ENCODE results near the gene RALGAPA2. TPM values are rescaled to one million over a fixed set of nuclear protein-coding genes. Genes with fewer than 3 reads are reported as not detected.

RALGAPA2 gene
- total RNA-seq, 2 experiments from 2014 or later: 14.3 to 17.2 TPM

DNA sequence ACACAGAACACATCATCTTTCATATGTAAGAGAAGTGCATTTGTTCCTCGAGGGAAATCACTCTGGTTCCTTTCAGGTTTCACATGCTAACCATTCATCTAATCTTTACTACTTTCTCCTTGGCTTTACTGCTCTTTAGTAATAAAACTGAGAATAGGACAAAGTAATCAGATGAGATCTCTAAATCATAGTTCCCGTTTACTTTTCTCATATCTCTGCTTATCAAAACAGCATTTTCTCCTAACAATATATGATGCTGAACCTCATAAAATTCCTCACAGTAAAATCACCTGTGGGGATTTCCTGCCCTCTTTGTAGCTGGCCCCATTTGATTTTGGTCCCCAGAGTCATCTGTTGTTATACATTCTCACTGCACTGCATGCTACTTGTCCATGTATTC is 100.2 kb downstream of the RALGAPA2 start:
- ChIA-PET CTCF (no interaction called here), POLR2A (interaction anchor here (0.6 kb wide), 1 partner anchor 20 kb away, joined by 3 read pairs; no protein-coding TSS in a partner anchor)
- no peak overlapping the region for H3K27ac Mint-ChIP-seq
- no peak for DNase-seq
- intact Hi-C loops (cut with micrococcal nuclease): no loop called here
- no peaks in the 10 kb centered on the region for H3K27me3 Mint-ChIP-seq
- no peak overlapping the region for H3K4me3 Mint-ChIP-seq
- TF ChIP-seq, protein P1, sequence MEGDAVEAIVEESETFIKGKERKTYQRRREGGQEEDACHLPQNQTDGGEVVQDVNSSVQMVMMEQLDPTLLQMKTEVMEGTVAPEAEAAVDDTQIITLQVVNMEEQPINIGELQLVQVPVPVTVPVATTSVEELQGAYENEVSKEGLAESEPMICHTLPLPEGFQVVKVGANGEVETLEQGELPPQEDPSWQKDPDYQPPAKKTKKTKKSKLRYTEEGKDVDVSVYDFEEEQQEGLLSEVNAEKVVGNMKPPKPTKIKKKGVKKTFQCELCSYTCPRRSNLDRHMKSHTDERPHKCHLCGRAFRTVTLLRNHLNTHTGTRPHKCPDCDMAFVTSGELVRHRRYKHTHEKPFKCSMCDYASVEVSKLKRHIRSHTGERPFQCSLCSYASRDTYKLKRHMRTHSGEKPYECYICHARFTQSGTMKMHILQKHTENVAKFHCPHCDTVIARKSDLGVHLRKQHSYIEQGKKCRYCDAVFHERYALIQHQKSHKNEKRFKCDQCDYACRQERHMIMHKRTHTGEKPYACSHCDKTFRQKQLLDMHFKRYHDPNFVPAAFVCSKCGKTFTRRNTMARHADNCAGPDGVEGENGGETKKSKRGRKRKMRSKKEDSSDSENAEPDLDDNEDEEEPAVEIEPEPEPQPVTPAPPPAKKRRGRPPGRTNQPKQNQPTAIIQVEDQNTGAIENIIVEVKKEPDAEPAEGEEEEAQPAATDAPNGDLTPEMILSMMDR (IDR thresholded peaks at IDR 0.05): no peak
- no peaks in the 10 kb centered on the region for H3K9me3 Mint-ChIP-seq
- H3K36me3 Mint-ChIP-seq (ENCODE audit: low read depth): peaks cover 11% of the 10 kb centered on the region
- H3K4me1 Mint-ChIP-seq (ENCODE audit: low read depth): no peaks in the 10 kb centered on the region
- ATAC-seq: no peak

DNA sequence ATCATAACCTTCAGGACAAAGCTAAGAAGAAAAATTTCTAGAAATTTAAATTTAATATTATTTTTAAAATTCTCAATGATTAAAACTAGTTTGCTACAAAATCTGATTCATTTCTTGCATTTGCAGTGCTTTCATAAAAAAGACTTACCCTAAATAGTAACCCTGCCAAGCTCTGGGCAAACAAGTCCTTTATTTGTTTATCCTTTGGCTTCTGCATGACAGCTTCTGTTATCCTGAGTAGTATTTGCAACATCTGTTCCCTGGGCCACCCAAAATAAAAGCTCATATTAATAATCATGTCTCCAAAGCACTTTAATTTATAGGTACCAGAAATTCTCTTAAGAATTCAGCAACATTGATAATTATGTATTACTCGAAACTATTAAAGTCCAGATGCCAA is 101.3 kb downstream of the RALGAPA2 start:
- TF ChIP-seq, protein P1 (IDR thresholded peaks at IDR 0.05): no peak
- DNase-seq (no peak), ATAC-seq (no peak)
- intact Hi-C loops (cut with micrococcal nuclease): no loop called here
- CTCF ChIA-PET: interaction anchor here (1.5 kb wide), 1 partner anchor 17 kb away, joined by 8 read pairs; no protein-coding TSS in a partner anchor
- Mint-ChIP-seq H3K9me3 (no peaks in the 10 kb centered on the region), H3K27ac (no peak overlapping the region), H3K27me3 (no peaks in the 10 kb centered on the region), H3K4me1 (ENCODE audit: low read depth) (no peaks in the 10 kb centered on the region), H3K4me3 (no peak overlapping the region), H3K36me3 (ENCODE audit: low read depth) (peaks cover 11% of the 10 kb centered on the region)
- POLR2A ChIA-PET: interaction anchor here (0.7 kb wide), 1 partner anchor 515 kb away, joined by 3 read pairs; the partner anchor contains the start of gene KIZ

DNA sequence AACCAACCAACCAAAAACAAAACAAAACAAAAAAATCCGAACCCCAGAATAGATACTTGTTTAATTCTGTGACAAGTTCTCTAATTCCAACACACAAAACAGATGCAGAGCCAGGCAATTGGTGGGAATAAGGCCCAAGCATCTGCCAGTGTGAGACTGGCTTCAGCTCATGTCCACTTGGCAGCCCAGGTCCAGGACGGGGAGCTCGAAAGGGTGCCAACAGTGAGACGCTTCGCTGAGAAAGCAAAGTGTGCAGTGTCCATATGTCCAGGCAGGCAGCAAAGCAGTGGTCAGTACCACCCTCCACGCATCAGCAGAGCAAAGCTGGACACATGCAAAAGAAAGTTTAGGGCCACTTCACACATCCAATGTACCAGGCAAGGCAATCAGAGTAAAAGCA is 102.9 kb downstream of the RALGAPA2 start:
- H3K4me3 Mint-ChIP-seq: no peak overlapping the region
- no peaks in the 10 kb centered on the region for H3K27me3 Mint-ChIP-seq
- TF ChIP-seq, protein P1 (IDR thresholded peaks at IDR 0.05): no peak
- ATAC-seq: no peak
- intact Hi-C loops (cut with micrococcal nuclease): no loop called here
- H3K9me3 Mint-ChIP-seq: no peaks in the 10 kb centered on the region
- no peak for DNase-seq
- peaks cover 7% of the 10 kb centered on the region for H3K36me3 Mint-ChIP-seq (ENCODE audit: low read depth)
- POLR2A ChIA-PET: interaction anchor here (0.9 kb wide), 1 partner anchor 30 kb away, joined by 3 read pairs; no protein-coding TSS in a partner anchor
- CTCF ChIA-PET: no interaction called here
- no peaks in the 10 kb centered on the region for H3K4me1 Mint-ChIP-seq (ENCODE audit: low read depth)
- no peak overlapping the region for H3K27ac Mint-ChIP-seq

DNA sequence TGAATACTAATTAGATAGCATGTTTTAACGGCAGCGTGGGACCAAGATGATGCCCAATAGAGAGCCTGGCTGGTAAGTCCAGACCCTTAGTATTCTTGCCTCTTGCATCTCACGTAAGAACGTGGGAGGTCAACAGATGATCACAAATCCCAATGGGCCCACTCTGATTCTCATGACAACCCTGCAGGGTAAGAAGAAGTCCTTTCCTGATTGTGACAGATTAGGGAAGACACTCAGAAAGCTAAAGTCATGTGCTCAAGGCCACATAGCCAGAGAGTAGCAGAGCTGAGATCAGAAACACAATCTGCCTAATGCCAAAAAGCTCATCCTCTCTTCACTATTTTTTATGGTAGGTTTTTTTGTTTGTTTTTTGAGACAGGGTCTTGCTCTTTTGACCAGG is 103.8 kb downstream of the RALGAPA2 start:
- H3K27ac Mint-ChIP-seq: no peak overlapping the region
- no peak overlapping the region for H3K4me3 Mint-ChIP-seq
- ChIA-PET CTCF (interaction anchor here (2.0 kb wide), 1 partner anchor 14 kb away, joined by 8 read pairs; no protein-coding TSS in a partner anchor), POLR2A (no interaction called here)
- no peaks in the 10 kb centered on the region for H3K4me1 Mint-ChIP-seq (ENCODE audit: low read depth)
- intact Hi-C loops (cut with micrococcal nuclease): no loop called here
- H3K27me3 Mint-ChIP-seq: no peaks in the 10 kb centered on the region
- ATAC-seq (no peak), DNase-seq (no peak)
- H3K36me3 Mint-ChIP-seq (ENCODE audit: low read depth): peaks cover 3% of the 10 kb centered on the region
- no peaks in the 10 kb centered on the region for H3K9me3 Mint-ChIP-seq
- TF ChIP-seq, protein P1 (IDR thresholded peaks at IDR 0.05): no peak

DNA sequence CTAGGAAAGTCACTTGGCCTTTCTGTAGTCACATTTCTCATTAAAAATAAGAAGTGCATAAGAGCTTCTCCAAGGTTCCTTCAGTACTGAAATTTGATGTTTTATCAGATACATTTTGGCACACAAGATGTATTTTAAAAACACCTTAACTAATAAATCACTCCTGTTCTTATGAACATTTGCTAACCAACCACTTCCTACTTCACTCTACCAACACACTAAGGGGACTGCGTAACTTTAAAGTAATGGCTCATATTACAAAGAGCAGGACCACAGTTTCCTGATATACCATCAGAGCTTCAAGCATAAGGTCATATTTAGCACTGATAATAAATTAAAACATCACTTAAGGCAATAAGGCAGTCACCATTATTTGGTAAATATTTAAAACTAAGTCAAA is 104.4 kb downstream of the RALGAPA2 start:
- ChIA-PET CTCF (interaction anchor here (2.0 kb wide), 1 partner anchor 14 kb away, joined by 8 read pairs; no protein-coding TSS in a partner anchor), POLR2A (no interaction called here)
- Mint-ChIP-seq H3K4me1 (ENCODE audit: low read depth) (peaks cover 3% of the 10 kb centered on the region), H3K27ac (no peak overlapping the region), H3K9me3 (no peaks in the 10 kb centered on the region), H3K27me3 (no peaks in the 10 kb centered on the region), H3K4me3 (no peak overlapping the region), H3K36me3 (ENCODE audit: low read depth) (peaks cover 3% of the 10 kb centered on the region)
- DNase-seq (no peak), ATAC-seq (no peak)
- TF ChIP-seq, protein P1 (IDR thresholded peaks at IDR 0.05): no peak
- intact Hi-C loops (cut with micrococcal nuclease): no loop called here
